Esophagus muscularis mucosa (tissue), 4 donors: ENCODE results near the gene MRPL54.

Source experiments
- CTCF ChIP-seq, 3 experiments: fragments of 200-600 bp in 2 of 3; fragments of 450-650 bp in 1 of 3; sonication (generic) in 2 of 3; IDR thresholded peaks; one replicate each; pipeline ENCODE4 v1.5.1; 2017 to 2019; ENCODE audit warnings: antibody characterized with exemption in 3 of 3, mild to moderate bottlenecking in 2 of 3, moderate library complexity in 1 of 3
- EP300 ChIP-seq: sonication (generic); formaldehyde crosslinking; IDR thresholded peaks from one replicate; pipeline ENCODE4 v1.6.1; 2017; ENCODE audit warnings: antibody characterized with exemption
- POLR2A ChIP-seq: fragments of 450-650 bp; IDR thresholded peaks from one replicate; pipeline ENCODE4 v1.6.1; 2017; ENCODE audit warnings: antibody characterized with exemption, moderate library complexity, mild to moderate bottlenecking, low read depth
- POLR2AphosphoS5 ChIP-seq, 2 donors: sonication (generic); formaldehyde crosslinking; IDR thresholded peaks; one replicate each; pipeline ENCODE4 v1.6.1; 2017; ENCODE audit warnings: antibody characterized with exemption in 2 of 2

- TF ChIP-seq CTCF (IDR thresholded peaks at IDR 0.05), result no peak
- no peak for TF ChIP-seq POLR2AphosphoS5 (IDR thresholded peaks at IDR 0.05)
- TF ChIP-seq POLR2A, result no peak
- TF ChIP-seq EP300, result no peak
Observed at GRCh38 chr19:3801412-3802096, 39.1 kb downstream of the MRPL54 start.
